Rectal smooth muscle tissue (tissue), 1 donor: Measurements from ENCODE around the gene ANXA2.

Source experiments
- H3K27ac ChIP-seq: one replicate; pipeline ENCODE4 v1.7.0; 2013; ENCODE audit warnings: low read depth, low read length, inconsistent platforms
- H3K27me3 ChIP-seq: one replicate; pipeline ENCODE4 v1.7.0; 2013; ENCODE audit warnings: low read length; ENCODE audit not compliant: control insufficient read depth, insufficient read depth
- H3K36me3 ChIP-seq: one replicate; pipeline ENCODE4 v1.7.0; 2013; ENCODE audit warnings: low read length; ENCODE audit not compliant: control insufficient read depth, insufficient read depth
- H3K4me1 ChIP-seq: one replicate; pipeline ENCODE4 v1.7.0; 2013; ENCODE audit warnings: low read length; ENCODE audit not compliant: control insufficient read depth, insufficient read depth
- H3K4me3 ChIP-seq: one replicate; pipeline ENCODE4 v1.7.0; 2013; ENCODE audit warnings: low read length
- H3K9ac ChIP-seq: one replicate; pipeline ENCODE4 v1.7.0; 2013; ENCODE audit warnings: low read length

The ANXA2 gene

DNA sequence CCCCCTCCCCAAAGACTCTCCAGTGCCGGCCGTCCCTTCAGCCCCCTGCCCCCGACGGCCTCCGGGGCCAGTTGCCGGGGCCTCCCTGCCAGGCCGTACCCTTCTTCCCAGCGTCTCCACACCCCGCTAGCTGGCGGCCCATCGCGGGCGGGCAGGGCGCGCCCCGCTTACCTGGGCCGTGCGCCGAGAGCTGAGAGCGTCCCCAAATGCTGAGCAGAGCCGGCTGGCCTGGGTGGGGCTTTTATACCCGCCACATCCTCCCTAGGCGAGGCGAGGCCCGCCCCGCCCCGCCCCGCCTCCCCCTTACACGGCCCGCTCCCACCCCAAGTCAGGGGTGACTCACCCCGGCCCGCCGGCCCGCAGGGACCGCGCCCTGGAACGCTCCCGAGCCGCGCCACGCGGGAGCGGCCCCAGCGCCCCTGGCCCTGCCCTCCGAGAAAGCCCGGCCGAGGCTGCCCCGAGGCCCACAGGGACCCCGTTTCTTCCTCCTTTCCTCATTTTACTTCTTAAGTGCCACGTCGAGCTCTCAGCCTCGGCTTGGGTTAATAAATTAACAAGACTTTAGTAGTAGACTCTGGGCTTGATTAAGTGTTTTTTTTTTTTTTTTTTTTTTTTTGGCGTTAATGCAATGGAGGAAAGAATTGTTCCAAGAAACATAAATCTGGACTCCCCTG lies at the start of gene ANXA2:
Gene ANXA2 (minus strand): TSS at position 215 of the 674 bp plus-strand sequence. CDS start 11,911 bp downstream, outside the sequence.
- H3K4me1 ChIP-seq = peaks cover 23% of the 10 kb centered on the region
- no peaks in the 10 kb centered on the region for H3K27me3 ChIP-seq
- H3K4me3 ChIP-seq = peak within 1 kb of the TSS; percentile 90
- peak within 1 kb of the TSS; percentile 91 for H3K27ac ChIP-seq
- H3K9ac ChIP-seq = peak within 1 kb of the TSS; percentile 89
- no peaks in the 10 kb centered on the region for H3K36me3 ChIP-seq

DNA sequence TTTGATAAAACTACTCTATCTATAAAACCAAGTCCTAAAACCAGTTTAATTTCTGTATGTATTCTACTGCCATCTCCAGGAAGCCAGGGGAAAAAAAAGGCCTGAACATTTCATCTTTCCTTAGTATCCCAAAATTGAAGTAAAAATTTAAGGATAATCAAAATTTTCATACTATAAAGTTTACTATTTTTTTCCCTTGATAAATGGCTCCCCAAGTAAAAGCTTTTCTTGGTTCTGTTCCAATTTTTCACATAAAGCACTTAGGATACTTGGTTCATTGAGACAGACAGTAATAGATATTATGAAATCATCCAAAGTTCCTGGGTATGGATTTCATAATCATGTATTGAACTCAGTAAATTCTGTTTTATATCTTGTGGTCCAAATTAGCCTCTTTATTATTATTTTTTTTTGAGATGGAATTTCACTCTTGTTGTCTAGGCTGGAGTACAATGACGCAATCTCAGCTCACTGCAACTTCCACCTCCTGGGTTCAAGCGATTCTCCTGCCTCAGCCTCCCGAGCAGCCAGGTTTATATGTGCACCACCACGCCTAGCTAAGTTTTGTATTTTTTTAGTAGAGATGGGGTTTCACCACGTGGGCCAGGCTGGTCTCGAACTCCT lies 46.6 kb upstream of the ANXA2 start:
- Histone ChIP-seq H3K27ac (no peak overlapping the region), H3K36me3 (peaks cover 1% of the 10 kb centered on the region), H3K9ac (no peak overlapping the region)

DNA sequence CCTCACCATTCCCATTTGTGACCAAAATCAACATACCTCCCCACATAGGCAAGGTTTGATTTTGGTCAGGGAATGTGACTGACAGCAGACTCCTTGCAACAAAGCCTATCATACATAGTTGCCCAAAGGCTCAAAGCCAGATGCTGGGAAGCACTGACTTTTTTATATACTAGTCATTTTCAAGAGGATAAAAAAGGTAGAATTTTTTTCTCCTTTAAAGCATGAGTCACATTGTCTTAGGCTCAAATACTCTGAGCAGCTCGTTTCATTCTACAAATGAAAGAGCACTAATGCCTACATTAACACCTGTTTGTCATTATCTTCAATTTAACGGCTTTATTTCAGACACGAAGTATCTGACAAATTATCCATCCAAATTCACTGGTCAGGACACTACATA lies 45.0 kb upstream of the ANXA2 start:
- Histone ChIP-seq H3K9ac (no peak overlapping the region), H3K27ac (no peak overlapping the region), H3K27me3 (no peaks in the 10 kb centered on the region), H3K4me3 (no peak overlapping the region), H3K36me3 (no peaks in the 10 kb centered on the region), H3K4me1 (no peaks in the 10 kb centered on the region)

More for the DNA sequence above, 46.6 kb upstream of the ANXA2 start:
- Histone ChIP-seq H3K4me3 (no peak overlapping the region), H3K27me3 (no peaks in the 10 kb centered on the region), H3K4me1 (no peaks in the 10 kb centered on the region)

DNA sequence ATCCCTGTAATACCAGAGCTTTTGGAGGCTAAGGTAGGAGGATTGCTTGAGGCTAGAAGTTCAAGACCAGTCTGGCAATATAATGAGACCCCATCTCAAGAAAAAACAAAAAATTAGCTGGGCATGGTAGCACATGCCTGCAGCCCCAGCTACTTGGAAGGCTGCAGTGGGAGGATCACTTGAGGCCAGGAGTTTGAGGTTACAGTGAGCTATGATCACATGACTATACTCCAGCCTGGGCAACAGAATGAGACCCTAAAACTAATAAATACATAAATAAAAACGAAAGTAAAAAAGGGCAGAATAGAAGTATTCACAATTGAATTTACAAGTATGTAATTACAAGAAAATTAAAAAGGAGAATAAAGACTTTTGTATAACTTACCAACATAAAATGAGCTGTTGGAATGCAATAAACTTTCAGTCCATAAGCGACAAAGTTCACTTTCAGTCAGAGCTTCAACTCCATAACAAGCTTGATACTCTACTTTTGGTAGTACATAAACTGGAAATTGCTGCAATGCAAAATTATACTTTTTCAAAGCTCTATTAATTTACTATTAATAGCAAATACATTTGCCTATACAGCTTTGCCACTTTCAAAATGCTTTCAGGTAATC lies 44.4 kb upstream of the ANXA2 start:
- no peak overlapping the region for H3K9ac ChIP-seq
- no peak overlapping the region for H3K27ac ChIP-seq
- H3K27me3 ChIP-seq = no peaks in the 10 kb centered on the region
- H3K4me3 ChIP-seq = no peak overlapping the region
- no peaks in the 10 kb centered on the region for H3K4me1 ChIP-seq
- H3K36me3 ChIP-seq = no peaks in the 10 kb centered on the region

DNA sequence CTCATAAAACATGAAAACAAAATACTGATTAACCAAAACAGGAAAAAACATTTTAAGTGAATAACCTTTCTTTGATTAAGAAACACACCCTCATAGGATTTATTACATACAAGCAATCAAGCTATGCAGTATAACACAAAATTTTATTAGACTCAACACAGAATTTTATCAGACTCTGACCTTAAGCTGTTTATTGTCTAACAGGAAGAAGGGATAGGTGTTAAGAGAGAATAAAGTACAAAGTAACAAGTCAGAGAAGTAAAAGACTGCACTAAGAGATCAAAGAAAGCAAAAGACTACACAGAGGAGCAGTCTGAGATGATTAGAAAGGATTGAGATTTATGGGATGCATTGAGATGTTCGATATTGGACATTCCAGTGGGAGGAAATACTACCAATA lies 43.5 kb upstream of the ANXA2 start:
- Histone ChIP-seq H3K27me3 (no peaks in the 10 kb centered on the region), H3K4me1 (no peaks in the 10 kb centered on the region), H3K4me3 (no peak overlapping the region), H3K36me3 (no peaks in the 10 kb centered on the region), H3K27ac (no peak overlapping the region), H3K9ac (no peak overlapping the region)

DNA sequence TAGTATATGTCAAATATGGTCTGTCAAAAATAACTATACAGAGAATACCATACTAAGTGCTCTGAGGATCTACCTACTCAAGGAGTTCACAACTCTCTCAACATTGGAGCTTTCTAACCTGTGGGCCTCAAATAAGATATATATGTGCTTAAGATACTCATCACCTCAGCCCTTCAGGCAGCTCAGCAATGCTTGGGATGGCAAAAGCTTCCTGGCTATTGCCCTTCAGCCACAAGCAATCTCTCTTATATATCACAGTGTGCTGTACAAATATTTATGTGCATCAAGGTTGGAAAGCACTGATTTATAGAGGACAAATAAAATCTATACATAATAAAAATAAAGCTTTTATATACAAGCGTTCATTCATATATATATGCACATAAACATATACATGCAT lies 40.9 kb upstream of the ANXA2 start:
- Histone ChIP-seq H3K36me3 (peaks cover 1% of the 10 kb centered on the region), H3K4me3 (no peak overlapping the region), H3K4me1 (no peaks in the 10 kb centered on the region), H3K27ac (no peak overlapping the region), H3K9ac (no peak overlapping the region), H3K27me3 (no peaks in the 10 kb centered on the region)

DNA sequence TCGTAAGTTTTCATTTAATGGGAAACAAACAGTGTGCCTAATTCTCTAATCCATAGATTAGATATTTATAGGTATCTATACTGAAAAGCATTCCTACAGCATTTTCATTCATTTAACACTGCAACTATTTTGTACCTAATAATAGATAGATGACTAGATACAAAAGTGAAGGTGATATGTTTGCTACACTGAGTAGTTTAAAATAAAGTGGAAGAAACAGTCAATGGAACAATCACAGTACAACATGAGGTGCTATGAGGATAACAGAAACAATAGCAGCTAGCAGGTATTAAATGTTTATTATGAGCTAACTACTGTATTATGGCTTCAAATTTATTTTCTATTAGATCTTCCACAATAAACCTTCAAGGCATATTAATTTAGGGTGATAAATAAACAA lies 31.1 kb upstream of the ANXA2 start:
- Histone ChIP-seq H3K4me1 (no peaks in the 10 kb centered on the region), H3K9ac (no peak overlapping the region), H3K27ac (no peak overlapping the region), H3K27me3 (no peaks in the 10 kb centered on the region), H3K36me3 (peaks cover 6% of the 10 kb centered on the region), H3K4me3 (no peak overlapping the region)

DNA sequence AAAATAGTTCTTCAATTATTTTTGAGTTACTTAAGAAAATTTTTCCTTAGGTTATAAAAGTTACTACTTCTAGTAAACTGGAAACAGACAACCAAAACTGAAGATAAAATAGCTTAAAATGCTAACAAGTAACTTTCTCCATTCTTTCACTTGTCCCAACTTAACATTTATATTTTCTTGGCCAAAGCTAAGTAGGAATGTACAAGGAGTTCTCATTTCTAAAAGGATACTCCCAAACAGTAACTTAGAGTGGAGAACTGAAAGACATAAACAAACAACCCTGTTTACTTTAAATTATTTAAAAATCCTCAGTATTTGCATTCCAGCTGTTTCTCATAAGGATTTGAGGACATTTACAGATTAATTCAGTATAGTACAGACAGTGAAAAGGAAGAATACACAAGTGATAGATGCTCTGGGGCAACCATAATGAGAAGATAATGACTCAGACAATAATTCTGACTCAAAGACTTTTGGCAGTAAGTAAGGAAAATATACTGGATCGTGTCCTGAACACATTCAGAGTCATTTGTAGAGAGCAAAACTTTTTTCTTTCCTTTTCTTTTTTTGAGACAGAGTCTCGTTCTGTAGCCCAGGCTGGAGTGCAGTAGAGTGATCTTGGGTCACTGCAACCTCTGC lies 29.2 kb upstream of the ANXA2 start:
- Histone ChIP-seq H3K27me3 (no peaks in the 10 kb centered on the region), H3K27ac (no peak overlapping the region), H3K4me1 (no peaks in the 10 kb centered on the region), H3K9ac (no peak overlapping the region), H3K4me3 (no peak overlapping the region), H3K36me3 (peaks cover 5% of the 10 kb centered on the region)

DNA sequence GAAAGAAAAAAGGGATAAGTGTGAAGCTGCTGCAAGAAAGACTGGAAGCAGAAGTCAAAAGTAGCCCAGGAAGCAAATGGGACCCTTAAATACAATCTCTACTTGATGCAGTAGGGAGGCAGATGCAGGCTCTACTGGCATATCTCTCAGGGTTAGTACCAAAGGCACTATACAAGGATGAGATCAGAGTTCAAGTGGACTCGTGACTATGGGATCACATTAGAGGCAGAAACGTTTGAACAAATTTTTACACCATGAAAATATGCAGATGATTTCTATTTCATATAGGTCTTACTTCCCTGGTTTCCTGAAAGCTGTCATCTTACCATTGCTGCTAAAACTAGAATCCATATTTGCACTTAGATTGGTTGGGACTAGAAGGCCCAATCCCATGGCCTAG lies 27.7 kb upstream of the ANXA2 start:
- Histone ChIP-seq H3K27me3 (no peaks in the 10 kb centered on the region), H3K4me1 (no peaks in the 10 kb centered on the region), H3K36me3 (no peaks in the 10 kb centered on the region), H3K4me3 (no peak overlapping the region), H3K27ac (no peak overlapping the region), H3K9ac (no peak overlapping the region)

DNA sequence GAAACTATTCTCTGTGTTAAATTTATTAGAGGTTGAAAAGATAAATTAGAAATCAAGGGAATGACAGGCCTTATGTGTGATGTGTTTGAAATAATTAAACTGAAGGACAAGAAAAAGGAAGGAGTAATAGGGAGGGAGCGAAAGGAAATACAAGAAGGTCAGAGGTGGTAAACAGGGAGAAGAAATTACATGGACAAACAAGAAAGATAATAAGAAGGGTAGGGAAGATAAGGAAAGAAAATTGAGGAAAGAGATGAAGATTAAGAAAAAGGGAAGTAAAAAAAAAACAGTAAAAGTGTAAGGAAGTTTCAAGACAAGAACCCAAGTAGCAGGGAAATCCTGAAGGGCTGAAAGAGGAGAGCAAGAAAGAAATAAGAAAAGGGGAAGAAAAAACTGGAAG lies 26.2 kb upstream of the ANXA2 start:
- H3K9ac ChIP-seq = no peak overlapping the region
- no peak overlapping the region for H3K27ac ChIP-seq
- H3K36me3 ChIP-seq = no peaks in the 10 kb centered on the region
- no peaks in the 10 kb centered on the region for H3K4me1 ChIP-seq
- no peak overlapping the region for H3K4me3 ChIP-seq
- no peaks in the 10 kb centered on the region for H3K27me3 ChIP-seq

DNA sequence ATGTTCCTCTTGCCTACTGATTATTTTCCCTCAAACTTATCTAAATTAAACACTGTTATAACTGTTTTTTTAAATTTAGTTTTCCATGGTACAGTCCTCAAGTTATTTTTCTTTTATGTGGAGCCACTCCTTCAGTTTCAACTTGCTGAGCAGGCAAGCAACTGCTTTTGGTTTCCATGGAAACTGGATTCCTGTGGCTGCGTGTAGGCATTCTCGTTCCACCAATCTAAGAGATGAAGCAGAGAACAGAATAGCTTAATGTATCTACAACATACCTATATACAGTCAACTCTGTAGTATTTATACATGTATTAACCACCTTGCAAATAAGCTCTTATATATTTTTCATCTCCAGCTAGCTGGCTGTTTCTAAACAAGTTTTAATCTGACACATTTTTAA lies 25.8 kb upstream of the ANXA2 start:
- H3K27ac ChIP-seq = no peak overlapping the region
- H3K4me3 ChIP-seq = no peak overlapping the region
- H3K36me3 ChIP-seq = no peaks in the 10 kb centered on the region
- no peak overlapping the region for H3K9ac ChIP-seq
- H3K4me1 ChIP-seq = no peaks in the 10 kb centered on the region
- H3K27me3 ChIP-seq = no peaks in the 10 kb centered on the region

DNA sequence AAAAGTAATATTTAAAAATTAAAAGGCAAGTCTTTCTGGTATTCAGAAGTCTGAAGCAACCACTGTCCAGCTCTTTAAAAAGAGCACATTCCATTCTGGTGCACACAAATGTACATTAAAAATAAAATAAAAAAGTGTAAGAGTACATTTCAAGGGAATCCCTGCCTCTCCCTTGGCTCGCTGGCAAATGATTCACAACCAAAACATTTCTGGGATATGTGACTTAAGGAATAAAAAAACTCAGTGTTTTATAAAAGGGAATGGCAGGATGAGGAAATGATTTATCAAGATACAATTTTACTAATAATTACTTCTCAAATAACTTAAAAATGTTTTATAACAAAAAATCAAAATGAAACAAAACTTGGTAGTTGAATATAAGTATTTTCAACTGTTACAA lies 23.8 kb upstream of the ANXA2 start:
- H3K27me3 ChIP-seq = no peaks in the 10 kb centered on the region
- H3K27ac ChIP-seq = no peak overlapping the region
- H3K4me3 ChIP-seq = no peak overlapping the region
- no peaks in the 10 kb centered on the region for H3K4me1 ChIP-seq
- H3K36me3 ChIP-seq = no peaks in the 10 kb centered on the region
- no peak overlapping the region for H3K9ac ChIP-seq
